OCI-M2 (cell line): ENCODE results near the gene APLF.
"Not testable (repeated sequence)": the region's sequence is repeated elsewhere in the genome, so short reads cannot be mapped to it uniquely, and the experiment has no call there.

Experiments used
- DNase-seq: peaks from one replicate; lab custom pipeline; 2025; ENCODE audit not compliant: unreplicated experiment; lab: John Stamatoyannopoulos, UW

Gene APLF

GRCh38 chr2:68574202-68574791 is 106.9 kb downstream of the APLF start:
- DNase-seq = no peak

DNA sequence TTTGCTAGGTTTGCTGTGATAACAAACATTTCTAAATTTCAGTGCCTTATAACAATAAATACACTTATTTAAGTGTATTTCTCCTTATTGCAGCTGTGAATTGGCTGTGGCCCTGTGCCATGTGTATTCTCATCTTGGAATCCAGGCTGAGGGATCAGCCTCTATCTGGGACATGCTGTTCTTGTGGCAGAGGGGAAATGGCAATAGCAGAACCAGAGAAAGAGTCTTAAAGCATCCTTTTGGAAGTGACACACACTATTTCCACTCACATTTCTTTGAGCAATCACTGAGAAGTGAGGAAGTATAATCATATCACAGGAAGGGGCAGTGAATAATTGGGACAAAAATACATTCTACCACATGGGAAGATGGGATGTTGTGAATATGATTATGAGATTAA is 109.8 kb downstream of the APLF start:
- no peak for DNase-seq

DNA sequence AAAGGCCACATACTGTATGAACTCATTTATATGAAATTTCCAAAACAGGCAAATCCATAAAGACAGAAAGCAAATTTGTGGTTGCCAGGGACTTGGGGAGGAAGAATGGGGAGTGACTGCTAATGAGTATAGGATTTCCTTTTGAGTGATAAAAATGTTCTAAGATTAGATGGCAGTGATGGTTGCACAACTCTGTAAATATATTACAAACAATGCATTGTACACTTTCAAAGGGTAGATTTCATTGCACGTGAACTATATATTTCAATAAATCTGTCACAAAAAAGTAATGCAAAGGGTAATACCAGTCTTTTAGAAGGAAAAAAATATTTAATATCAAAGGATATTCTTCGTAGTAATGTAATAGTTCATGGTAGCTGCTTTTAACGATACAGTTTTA is 112.3 kb downstream of the APLF start:
- DNase-seq = no peak

- DNase-seq = no peak
Measured at GRCh38 chr2:68588589-68588988, 121.2 kb downstream of the APLF start.

DNA sequence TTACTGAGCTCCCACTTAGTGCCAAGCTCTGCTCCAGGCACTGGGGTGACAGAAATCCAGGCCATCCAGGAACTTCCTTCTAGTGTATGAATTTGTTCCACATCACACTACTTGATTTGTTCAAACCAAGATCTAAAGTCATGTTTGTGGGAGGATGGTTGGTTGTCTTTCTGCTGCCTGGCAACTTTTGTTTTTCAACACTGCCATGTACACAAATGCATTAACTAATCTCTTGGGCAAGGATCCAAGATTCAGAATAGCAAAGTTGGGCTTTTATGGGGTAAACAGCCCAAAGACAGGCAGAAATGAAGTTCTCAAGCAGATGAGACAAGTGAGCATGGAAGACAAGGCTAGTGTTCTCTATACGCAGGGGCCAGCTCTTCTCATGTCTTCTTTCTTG is 122.6 kb downstream of the APLF start:
- DNase-seq = no peak

GRCh38 chr2:68590702-68591101 is 123.3 kb downstream of the APLF start:
- no peak for DNase-seq

GRCh38 chr2:68591225-68591624 is 123.8 kb downstream of the APLF start:
- no peak for DNase-seq

- DNase-seq = no peak
Measured at GRCh38 chr2:68594041-68594440, 126.7 kb downstream of the APLF start.

DNA sequence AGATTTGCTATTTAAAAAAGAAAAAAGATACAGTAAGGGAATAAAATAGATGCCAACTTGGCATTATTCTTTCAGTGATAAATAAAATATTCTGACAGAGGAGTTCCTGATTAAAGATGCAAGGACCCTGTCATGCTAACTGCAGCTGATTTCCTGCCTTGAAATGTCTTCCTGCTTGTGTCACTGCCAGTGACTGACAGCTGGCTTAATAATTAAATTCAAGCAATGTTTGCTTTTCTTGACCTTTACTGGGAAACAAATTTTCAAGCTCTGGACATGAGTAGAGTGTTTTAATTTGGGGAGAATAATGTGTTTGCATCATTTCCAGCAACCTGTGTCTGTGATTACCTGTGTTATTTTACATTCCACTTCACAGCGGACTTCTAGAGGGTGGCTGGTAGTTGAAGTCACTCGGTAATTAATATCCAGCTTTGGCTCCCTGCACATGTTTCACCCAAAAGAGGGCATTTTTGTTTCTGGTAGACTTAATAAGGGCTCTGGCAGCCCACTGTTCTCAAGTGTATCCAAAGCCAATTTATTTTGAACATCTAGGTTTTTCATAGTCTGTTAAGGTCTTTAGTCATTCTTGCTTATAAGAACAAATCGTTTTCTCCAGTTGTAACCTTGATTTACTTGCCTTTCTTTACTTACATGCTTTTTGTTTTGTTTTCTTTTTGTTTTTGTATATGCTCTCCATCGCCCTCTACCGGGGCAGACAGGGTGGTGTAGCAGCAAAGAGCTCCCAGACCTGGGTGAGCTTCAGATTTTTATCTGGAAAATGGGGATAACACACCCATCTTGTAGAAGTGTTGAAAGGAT is 127.5 kb downstream of the APLF start:
- no peak for DNase-seq

DNA sequence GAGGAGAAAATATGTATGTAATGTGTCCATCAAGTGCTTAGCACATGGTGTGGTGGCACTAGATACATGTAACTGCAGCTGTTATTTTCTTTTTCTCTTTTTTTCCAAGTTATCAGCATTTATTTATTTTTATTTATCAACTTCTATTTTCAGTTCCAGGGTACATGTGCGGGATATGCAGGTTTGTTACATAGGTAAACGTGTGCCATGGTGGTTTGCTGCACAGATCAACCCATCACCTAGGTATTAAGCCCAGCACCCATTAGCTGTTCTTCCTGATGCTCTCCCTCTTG is 128.1 kb downstream of the APLF start:
- not testable (repeated sequence) for DNase-seq

- not testable (repeated sequence) for DNase-seq
Measured at GRCh38 chr2:68600495-68600894, 133.1 kb downstream of the APLF start.

GRCh38 chr2:68603059-68603458 is 135.7 kb downstream of the APLF start:
- no peak for DNase-seq

GRCh38 chr2:68604077-68604476 is 136.7 kb downstream of the APLF start:
- DNase-seq = no peak

- DNase-seq = no peak
Measured at GRCh38 chr2:68605939-68606338, 138.6 kb downstream of the APLF start.

DNA sequence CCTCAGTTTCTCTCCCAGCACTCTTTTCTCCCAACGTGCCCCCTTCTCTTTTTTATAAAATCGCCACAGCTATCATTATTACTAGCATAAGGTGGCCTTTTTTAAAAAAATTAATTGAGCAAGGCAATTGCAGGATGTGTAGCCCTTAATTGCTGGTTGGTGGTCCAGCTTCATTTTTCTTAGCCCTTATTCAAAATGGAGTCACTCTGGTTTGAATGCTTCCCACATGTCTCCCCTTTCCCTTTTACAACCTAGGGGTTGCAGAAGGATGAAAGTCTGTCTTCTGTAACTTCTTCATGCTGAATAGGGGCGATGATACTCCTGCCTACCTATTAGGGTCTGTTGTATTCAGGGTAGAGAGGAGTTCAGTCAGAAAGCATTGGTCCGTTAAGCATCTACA is 139.4 kb downstream of the APLF start:
- DNase-seq = no peak

DNA sequence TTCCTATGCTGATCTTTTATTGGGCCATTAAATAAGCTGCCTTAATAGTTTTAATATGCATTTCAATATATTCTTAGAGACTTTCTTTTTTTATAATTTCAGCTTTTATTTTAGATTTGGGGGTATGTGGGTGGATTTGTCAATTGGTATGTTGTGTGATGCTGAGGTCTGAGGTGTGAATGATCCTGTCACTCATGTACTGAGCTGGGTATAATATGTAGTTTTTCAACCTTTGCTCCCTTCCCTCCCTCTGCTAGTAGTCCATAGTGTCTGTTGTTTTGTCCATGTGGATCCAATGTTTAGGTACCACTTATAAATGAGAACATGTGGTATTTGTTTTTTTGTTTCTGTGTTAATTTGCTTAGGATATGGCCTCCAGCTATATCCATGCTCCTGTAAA is 140.5 kb downstream of the APLF start:
- no peak for DNase-seq

- DNase-seq = no peak
Measured at GRCh38 chr2:68612765-68613519, 145.6 kb downstream of the APLF start.

DNA sequence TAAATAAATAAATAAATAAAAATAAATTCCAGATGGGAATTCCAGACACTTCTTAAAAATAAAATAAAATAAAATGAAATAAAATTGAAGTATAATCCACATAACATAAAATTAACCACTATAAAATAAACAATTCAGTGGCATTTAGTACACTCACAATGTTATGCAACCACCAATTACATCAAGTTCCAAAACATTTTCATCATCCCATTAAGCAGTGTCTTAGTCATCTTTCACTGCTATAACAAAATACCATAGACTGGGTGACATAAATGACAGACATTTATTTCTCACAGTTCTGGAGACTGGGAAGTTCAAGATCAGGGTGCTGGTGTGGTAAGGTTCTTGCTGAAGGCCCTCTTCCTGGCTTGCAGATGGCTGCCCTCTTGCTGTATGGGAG is 153.4 kb downstream of the APLF start:
- DNase-seq = no peak

DNA sequence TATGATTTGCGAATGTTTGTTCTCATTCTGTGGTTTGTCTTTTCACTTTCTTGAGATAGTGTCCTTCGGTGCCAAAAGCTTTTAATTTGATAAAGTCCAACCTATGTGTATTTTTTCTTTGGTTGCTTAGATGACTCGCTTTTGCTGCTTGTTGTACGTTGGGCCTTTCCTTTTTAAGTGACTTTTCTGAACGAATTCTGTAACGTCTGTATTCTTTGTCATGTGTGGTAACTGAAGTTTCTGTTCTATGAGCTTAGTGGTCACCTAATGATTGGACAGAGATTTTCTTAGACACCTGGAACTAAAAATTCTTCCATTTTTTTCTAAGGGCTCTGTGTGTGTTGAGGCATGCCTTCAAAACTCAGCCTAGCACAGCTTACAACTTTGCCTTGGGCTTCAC is 156.4 kb downstream of the APLF start:
- DNase-seq = no peak

DNA sequence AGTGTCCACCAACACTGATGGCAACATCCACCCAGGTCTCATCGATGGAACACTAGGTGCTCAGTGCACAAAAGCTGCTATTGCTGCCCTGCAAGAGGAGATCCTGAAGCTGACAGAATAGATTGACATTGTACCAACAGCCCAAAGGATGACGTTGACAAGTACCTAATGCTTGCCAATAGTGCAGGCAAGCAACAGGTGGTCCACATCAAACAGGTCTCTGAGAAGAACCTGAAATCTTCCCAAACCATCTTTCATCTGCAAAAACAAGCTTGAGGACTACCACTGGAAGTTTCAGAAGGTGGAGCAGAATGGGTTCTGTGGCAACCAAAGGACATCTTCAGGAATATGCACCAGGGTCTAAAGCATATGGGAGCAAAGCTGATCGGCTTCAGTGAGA is 160.2 kb downstream of the APLF start:
- no peak for DNase-seq
